AG10803 (cell line): Measurements from ENCODE around the gene VPS45.
"Not testable (repeated sequence)": the region's sequence is repeated elsewhere in the genome, so short reads cannot be mapped to it uniquely, and the experiment has no call there.

Source experiments
- DNase-seq: peaks from one replicate; pipeline ENCODE4 v3.0.0; 2010; ENCODE audit warnings: low read depth
- H3K4me3 ChIP-seq: 2 replicates; pipeline ENCODE4 v1.5.1; 2011; ENCODE audit warnings: mild to moderate bottlenecking, low read length, control low read depth
- CTCF ChIP-seq: conservative IDR thresholded peaks from 2 replicates; pipeline ENCODE4 v1.5.1; 2011; ENCODE audit warnings: mild to moderate bottlenecking, low read length, control low read depth, inconsistent platforms

The VPS45 gene

GRCh38 chr1:150142083-150142482 lies 74.5 kb downstream of the VPS45 start:
- TF ChIP-seq CTCF: no peak
- H3K4me3 ChIP-seq: no peak overlapping the region
- no peak for DNase-seq

GRCh38 chr1:150144606-150145005 lies 77.0 kb downstream of the VPS45 start:
- no peak overlapping the region for H3K4me3 ChIP-seq
- DNase-seq: no peak
- TF ChIP-seq CTCF: no peak

GRCh38 chr1:150146016-150146415 lies 78.4 kb downstream of the VPS45 start:
- not testable (repeated sequence) for DNase-seq, H3K4me3 ChIP-seq

GRCh38 chr1:150146849-150147542 lies 79.4 kb downstream of the VPS45 start:
- TF ChIP-seq CTCF: no peak
- DNase-seq: no peak
- no peak overlapping the region for H3K4me3 ChIP-seq

- DNase-seq: no peak
- peak overlapping the region; percentile 82 for H3K4me3 ChIP-seq
- no peak for TF ChIP-seq CTCF
Measured at GRCh38 chr1:150148837-150149270, 81.3 kb downstream of the VPS45 start.

- TF ChIP-seq CTCF: no peak
- peak within 1 kb of the TSS; percentile 82 for H3K4me3 ChIP-seq
- DNase-seq: peak; percentile 74
Measured at GRCh38 chr1:150149271-150150132, 81.9 kb downstream of the VPS45 start, which contains the start of gene PLEKHO1. Gene PLEKHO1 (plus strand): TSS chr1:150149916. CDS start chr1:150150258, 342 bp downstream.

- no peak for TF ChIP-seq CTCF
- H3K4me3 ChIP-seq: peak overlapping the region; percentile 82
- no peak for DNase-seq
Measured at GRCh38 chr1:150150133-150151021, 82.8 kb downstream of the VPS45 start.
